Muscle layer of duodenum (tissue), 2 donors: ENCODE measurements around the gene KRT32.

ENCODE experiments used
- H3K27ac ChIP-seq: one replicate; pipeline ENCODE4 v1.7.0; 2013; ENCODE audit warnings: mild to moderate bottlenecking, low read length
- H3K27me3 ChIP-seq: one replicate; pipeline ENCODE4 v1.7.0; 2013; ENCODE audit warnings: low read depth, mild to moderate bottlenecking, control low read depth, low read length
- H3K36me3 ChIP-seq, 2 donors: one replicate each; pipeline ENCODE4 v1.7.0; 2013; ENCODE audit warnings: low read length in 2 of 2, control low read depth in 1 of 2, mild to moderate bottlenecking in 1 of 2; ENCODE audit not compliant: insufficient read depth in 2 of 2, control insufficient read depth in 1 of 2
- H3K4me1 ChIP-seq, 2 donors: one replicate each; pipeline ENCODE4 v1.7.0; 2013; ENCODE audit warnings: low read length in 2 of 2, mild to moderate bottlenecking in 2 of 2, control low read depth in 1 of 2, moderate library complexity in 1 of 2; ENCODE audit not compliant: insufficient read depth in 2 of 2, control insufficient read depth in 1 of 2
- H3K4me3 ChIP-seq, 2 donors: one replicate each; pipeline ENCODE4 v1.7.0; 2013; ENCODE audit warnings: low read length in 2 of 2, low read depth in 1 of 2, mild to moderate bottlenecking in 1 of 2
- H3K9me3 ChIP-seq, 2 donors: one replicate each; pipeline ENCODE4 v1.7.0; 2013; ENCODE audit warnings: low read length in 2 of 2, control low read depth in 1 of 2, mild to moderate bottlenecking in 1 of 2; ENCODE audit not compliant: control insufficient read depth in 1 of 2
- donor health status: healthy.

KRT32 gene

DNA sequence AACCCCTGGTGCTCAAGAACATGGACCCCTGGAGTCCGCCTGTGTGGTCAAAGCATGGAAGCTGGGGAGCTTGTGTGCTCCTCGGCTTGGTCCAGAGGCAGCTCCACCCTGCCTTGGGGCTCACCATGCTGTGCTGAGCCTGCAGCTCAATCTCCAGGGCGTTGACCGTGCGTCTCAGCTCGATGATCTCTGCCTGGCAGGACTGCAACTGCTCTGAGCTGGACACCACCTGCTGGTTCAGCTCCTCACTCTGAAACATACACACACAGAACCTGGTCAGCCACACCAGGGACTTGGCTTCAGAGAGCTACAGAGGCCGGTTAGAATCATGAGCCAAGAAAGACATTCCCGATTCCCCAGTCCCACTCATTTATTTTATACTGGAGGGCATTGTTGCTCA, 11.1 kb upstream of the KRT32 start:
- Histone ChIP-seq H3K36me3 (no peaks in the 10 kb centered on the region), H3K27me3 (no peaks in the 10 kb centered on the region), H3K4me3 (no peak overlapping the region), H3K9me3 (peaks cover 0 to 3% of the 10 kb centered on the region in 2 donors), H3K4me1 (no peaks in the 10 kb centered on the region), H3K27ac (no peak overlapping the region)

DNA sequence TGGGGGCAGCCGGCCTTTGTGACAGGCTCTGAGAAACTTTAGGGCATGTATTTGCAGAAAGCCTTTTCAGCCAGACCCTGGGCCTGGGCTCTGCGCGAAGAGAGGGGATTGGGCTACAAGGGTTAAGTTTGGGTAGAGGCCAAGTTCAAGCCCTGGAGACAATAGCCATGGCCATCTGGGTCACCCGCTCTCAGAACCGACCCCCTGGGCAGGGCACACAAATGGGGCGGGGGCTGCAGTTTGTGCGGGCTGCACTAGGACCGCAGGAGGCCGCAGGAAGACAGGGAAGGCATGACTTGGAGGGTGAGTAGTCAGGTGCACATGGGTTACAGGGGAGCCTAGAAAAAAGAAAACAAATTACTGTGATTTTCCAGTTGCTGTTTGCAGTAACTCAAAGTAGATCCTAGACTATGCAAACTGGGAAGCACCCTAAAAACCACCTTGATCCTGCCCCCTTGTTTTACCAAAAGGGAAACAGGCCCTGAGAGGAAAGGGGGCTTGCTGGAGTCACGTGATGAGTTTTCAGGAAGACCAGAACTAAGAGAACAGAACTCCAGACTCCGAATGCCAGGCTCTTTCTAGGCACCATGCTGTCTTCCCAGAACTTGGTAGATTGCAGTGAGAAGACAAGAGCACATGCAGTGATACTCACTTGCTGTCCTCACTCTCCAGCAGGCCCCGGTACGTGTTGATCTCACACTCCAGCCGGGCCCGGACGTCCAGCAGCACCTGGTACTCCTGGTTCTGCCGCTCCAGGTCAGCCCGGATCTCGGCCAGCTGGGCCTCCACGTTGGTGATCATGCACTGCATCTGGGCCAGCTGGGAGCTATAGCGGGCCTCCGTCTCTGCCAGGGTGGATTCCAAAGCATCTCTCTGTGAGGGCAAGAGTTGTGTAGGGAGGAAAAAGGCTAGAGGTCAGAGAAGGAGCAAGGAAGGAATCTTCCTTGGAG, 10.0 kb upstream of the KRT32 start:
- Histone ChIP-seq H3K27ac (no peak overlapping the region), H3K4me3 (no peak overlapping the region), H3K9me3 (peaks cover 0 to 3% of the 10 kb centered on the region in 2 donors), H3K27me3 (no peaks in the 10 kb centered on the region), H3K4me1 (no peaks in the 10 kb centered on the region), H3K36me3 (no peaks in the 10 kb centered on the region)

DNA sequence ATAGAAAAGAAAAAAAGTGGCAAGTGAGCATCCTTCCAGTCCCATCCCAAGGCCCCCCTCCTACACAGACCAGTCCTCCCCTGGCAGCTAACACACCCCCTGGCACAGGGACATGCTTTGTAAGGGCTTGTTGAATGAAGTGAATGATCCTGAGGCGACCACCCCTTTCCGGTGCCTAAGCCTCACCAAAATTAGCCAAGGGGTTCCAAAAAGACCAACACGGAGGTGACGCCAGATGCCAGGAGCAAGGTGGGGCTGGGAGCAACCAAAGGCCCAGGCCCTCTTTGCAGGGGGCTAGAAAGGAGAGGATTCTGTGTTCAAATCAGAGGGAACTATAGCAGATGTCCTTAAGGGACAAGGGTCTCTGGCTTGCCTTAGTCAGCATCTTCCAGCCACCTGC, 8.2 kb upstream of the KRT32 start:
- H3K27ac ChIP-seq, result no peak overlapping the region
- no peaks in the 10 kb centered on the region for H3K36me3 ChIP-seq
- H3K4me1 ChIP-seq, result no peaks in the 10 kb centered on the region
- no peaks in the 10 kb centered on the region for H3K27me3 ChIP-seq
- H3K4me3 ChIP-seq, result no peak overlapping the region
- H3K9me3 ChIP-seq, result peaks cover 0 to 3% of the 10 kb centered on the region in 2 donors

DNA sequence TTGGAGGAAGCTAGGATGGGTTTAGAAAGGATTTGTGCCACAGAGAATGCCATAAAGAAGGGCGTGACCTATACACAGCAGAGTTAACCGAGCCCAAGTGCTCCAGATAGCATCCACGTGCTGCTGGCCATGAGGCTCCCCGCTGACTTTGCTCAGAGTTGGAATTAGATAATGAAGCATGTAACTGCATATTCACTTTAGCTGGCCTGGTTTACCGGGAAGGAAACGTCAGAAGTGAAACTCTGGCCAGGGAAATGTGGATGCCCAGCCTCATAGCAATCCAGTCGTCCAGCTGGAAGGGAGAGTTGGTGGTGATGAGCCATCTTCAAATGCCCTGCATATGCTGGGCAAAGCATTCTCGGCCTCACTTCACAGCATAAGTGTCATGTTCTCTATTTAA, 7.7 kb upstream of the KRT32 start:
- Histone ChIP-seq H3K4me1 (no peaks in the 10 kb centered on the region), H3K9me3 (peaks cover 0 to 3% of the 10 kb centered on the region in 2 donors), H3K4me3 (no peak overlapping the region), H3K27me3 (no peaks in the 10 kb centered on the region), H3K27ac (no peak overlapping the region), H3K36me3 (no peaks in the 10 kb centered on the region)

DNA sequence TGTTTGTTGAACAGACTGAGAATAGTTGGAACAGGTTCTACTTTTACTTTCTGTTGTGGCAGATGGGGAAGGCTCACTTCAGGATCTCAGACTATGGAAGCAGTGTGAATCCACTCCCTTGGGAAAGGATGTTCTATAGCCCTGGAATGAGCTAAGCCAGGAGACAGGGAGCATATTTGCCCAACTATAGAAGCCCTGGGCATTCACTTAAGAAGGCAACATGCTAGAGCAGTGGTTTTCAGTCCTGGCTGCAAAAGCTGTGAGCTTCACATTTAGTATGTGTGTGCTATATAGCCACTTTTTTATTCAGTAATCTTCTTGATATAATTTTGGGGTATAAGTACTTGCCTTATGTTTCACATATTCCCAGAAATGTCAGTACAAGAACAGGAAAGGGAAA, 1.2 kb upstream of the KRT32 start:
- no peak overlapping the region for H3K27ac ChIP-seq
- no peaks in the 10 kb centered on the region for H3K36me3 ChIP-seq
- H3K4me1 ChIP-seq, result peaks cover 7 to 8% of the 10 kb centered on the region in 2 donors
- no peak overlapping the region for H3K4me3 ChIP-seq
- H3K27me3 ChIP-seq, result no peaks in the 10 kb centered on the region
- H3K9me3 ChIP-seq, result no peaks in the 10 kb centered on the region

DNA sequence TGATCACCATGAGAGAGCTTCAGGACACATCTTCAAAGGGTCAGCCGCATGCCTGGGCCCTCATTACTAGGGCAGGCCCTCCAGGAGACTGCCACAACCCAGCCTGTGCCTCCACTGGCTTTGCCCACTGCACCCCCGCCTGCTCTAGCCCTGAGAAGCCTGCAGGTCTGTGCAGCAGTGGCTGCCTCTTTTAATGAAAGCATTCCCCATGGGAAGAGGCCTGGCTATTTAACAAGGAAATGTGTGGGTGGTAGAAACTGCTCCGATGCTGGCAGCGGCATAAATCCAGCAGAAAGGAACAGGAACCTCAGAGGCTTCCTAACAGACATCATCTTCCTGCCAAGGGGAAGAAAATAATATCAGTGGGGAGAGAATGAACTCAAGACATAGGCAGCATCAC, 375 bp upstream of the KRT32 start:
- H3K9me3 ChIP-seq, result no peaks in the 10 kb centered on the region
- H3K36me3 ChIP-seq, result no peaks in the 10 kb centered on the region
- H3K27me3 ChIP-seq, result no peaks in the 10 kb centered on the region
- no peak overlapping the region for H3K4me3 ChIP-seq
- H3K27ac ChIP-seq, result no peak overlapping the region
- peaks cover 7 to 8% of the 10 kb centered on the region in 2 donors for H3K4me1 ChIP-seq

DNA sequence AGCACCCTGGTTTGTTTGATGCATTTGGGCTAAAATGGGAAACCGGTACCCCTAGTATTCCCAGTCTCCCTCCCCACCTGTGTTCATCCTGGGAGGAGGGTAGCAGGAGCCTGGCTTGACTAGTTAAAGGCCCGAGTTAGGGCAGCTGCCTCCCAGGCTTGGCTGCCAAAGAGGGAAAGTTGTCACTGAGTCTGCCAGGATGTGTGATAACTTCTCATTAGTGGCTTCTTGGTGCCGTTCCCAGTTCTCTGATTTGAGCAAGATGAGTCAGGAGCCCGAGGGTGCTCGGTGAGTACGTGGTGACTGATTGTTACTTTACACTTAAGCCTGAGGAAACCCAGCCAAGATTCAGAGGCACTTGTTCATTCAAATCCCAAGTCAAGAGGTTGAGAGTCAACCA, 2.5 kb downstream of the KRT32 start:
- H3K4me1 ChIP-seq, result peaks cover 7 to 8% of the 10 kb centered on the region in 2 donors
- no peak overlapping the region for H3K27ac ChIP-seq
- no peak overlapping the region for H3K4me3 ChIP-seq
- H3K27me3 ChIP-seq, result no peaks in the 10 kb centered on the region
- H3K36me3 ChIP-seq, result no peaks in the 10 kb centered on the region
- no peaks in the 10 kb centered on the region for H3K9me3 ChIP-seq

DNA sequence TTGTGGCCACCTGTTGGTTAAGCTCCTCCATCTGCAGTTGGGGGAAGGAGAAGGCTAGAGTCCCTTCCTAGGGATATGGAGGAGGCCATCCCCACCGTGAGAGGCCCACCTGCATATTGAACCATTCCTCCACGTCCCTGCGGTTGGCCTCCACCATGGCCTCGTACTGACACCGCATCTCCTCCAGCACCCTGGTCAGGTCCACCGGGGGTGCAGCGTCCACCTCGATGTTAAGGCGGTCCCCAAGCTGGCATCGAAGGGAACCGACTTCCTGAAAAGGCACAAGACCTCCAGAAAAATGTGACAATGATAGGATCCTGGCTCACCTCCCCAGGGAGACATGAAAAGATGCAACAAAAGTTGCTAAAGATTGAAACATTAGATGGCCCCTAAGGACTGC, 3.0 kb downstream of the KRT32 start:
- Histone ChIP-seq H3K27me3 (no peaks in the 10 kb centered on the region), H3K9me3 (no peaks in the 10 kb centered on the region), H3K27ac (no peak overlapping the region), H3K4me1 (peaks cover 7 to 8% of the 10 kb centered on the region in 2 donors), H3K36me3 (no peaks in the 10 kb centered on the region), H3K4me3 (no peak overlapping the region)

DNA sequence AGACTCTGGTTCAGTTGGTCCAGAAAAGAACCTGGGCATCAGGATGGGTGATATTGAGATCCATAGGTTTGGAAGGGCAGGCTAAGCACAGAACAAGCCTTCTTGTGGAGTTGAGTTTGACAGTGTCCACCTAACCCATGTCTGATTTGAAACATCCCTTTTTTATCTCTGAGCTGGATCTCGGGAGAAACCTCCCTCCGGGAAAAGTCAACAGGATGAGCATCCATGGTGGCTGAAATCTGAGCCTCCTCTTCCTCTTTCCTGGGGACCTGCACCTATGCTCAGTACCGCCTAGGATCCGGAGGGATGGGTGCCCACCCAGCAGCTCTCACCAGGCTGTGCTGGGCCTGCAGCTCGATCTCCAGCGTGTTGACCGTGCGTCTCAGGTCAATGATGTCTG, 3.4 kb downstream of the KRT32 start:
- no peak overlapping the region for H3K27ac ChIP-seq
- H3K36me3 ChIP-seq, result no peaks in the 10 kb centered on the region
- H3K4me3 ChIP-seq, result no peak overlapping the region
- peaks cover 7 to 8% of the 10 kb centered on the region in 2 donors for H3K4me1 ChIP-seq
- no peaks in the 10 kb centered on the region for H3K27me3 ChIP-seq
- no peaks in the 10 kb centered on the region for H3K9me3 ChIP-seq

DNA sequence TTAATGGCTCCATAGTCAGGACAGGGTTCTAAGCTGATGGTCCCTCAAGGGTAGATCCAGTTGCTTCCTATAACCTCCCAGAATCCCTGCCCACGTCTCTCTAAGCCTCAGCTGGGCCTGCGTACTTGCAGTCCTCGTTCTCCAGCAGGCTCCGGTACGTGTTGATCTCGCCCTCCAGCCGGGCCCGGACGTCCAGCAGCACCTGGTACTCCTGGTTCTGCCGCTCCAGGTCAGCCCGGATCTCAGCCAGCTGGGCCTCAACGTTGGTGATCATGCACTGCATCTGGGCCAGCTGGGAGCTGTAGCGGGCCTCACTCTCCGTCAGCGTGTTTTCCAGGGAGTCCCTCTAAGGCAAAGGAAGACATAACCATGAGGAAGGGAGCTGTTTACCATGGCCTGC, 4.5 kb downstream of the KRT32 start:
- Histone ChIP-seq H3K27ac (no peak overlapping the region), H3K27me3 (no peaks in the 10 kb centered on the region), H3K36me3 (no peaks in the 10 kb centered on the region), H3K4me3 (no peak overlapping the region), H3K9me3 (no peaks in the 10 kb centered on the region), H3K4me1 (peaks cover 7 to 8% of the 10 kb centered on the region in 2 donors)

DNA sequence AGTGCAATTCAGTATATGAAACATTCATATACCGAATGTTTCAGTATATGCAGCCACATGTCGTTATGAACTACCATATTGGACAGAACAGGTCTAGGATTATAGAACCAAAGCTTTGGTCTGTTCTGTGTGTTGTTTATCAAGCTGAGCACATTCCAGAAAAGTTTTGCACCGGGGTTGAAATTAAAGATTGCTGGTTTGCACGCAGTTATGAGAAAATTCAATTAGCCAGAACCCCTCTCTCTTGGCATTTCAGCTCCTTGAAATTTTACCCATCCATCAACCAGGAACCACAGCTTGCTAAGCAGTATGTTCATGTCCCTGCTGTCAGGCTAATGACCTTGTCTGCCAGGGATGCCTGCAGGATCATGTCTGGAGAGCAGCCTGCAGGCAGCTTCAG, 9.5 kb downstream of the KRT32 start:
- Histone ChIP-seq H3K27me3 (no peaks in the 10 kb centered on the region), H3K36me3 (no peaks in the 10 kb centered on the region), H3K4me1 (peaks cover 0 to 5% of the 10 kb centered on the region in 2 donors), H3K27ac (no peak overlapping the region), H3K4me3 (no peak overlapping the region), H3K9me3 (no peaks in the 10 kb centered on the region)

DNA sequence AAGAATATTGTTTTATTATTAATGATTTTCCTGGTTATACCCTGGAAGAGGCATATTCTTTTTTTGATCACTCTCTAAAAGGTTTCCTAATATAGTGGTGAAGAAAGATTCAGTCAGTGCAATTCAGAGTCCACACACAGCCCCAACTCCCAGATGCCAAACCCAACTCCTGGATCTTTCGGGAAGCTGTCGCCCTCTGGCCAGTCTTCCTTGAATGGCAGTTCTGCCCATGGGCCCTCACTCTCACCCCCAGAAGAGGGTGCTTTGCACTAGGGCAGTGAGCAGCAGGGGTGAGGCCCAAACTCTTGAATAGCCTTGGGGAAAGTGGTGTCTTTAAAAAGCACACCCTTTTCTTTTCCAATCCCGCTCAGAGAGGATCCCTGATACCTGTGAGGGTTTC, 11.0 kb downstream of the KRT32 start:
- peaks cover 0 to 5% of the 10 kb centered on the region in 2 donors for H3K9me3 ChIP-seq
- H3K4me3 ChIP-seq, result no peak overlapping the region
- H3K27ac ChIP-seq, result no peak overlapping the region
- no peaks in the 10 kb centered on the region for H3K27me3 ChIP-seq
- H3K36me3 ChIP-seq, result no peaks in the 10 kb centered on the region
- peaks cover 0 to 5% of the 10 kb centered on the region in 2 donors for H3K4me1 ChIP-seq
